ENCODE results near the gene CACNA1F. TPM values are rescaled to one million over a fixed set of nuclear protein-coding genes. Genes with fewer than 3 reads are reported as not detected.
"Not testable (repeated sequence)": the region's sequence is repeated elsewhere in the genome, so short reads cannot be mapped to it uniquely, and the experiment has no call there.

Gene CACNA1F
- polyA plus RNA-seq, 6 donors from 2014 or later: 0.08 to 0.25 (median 0.14) TPM

DNA sequence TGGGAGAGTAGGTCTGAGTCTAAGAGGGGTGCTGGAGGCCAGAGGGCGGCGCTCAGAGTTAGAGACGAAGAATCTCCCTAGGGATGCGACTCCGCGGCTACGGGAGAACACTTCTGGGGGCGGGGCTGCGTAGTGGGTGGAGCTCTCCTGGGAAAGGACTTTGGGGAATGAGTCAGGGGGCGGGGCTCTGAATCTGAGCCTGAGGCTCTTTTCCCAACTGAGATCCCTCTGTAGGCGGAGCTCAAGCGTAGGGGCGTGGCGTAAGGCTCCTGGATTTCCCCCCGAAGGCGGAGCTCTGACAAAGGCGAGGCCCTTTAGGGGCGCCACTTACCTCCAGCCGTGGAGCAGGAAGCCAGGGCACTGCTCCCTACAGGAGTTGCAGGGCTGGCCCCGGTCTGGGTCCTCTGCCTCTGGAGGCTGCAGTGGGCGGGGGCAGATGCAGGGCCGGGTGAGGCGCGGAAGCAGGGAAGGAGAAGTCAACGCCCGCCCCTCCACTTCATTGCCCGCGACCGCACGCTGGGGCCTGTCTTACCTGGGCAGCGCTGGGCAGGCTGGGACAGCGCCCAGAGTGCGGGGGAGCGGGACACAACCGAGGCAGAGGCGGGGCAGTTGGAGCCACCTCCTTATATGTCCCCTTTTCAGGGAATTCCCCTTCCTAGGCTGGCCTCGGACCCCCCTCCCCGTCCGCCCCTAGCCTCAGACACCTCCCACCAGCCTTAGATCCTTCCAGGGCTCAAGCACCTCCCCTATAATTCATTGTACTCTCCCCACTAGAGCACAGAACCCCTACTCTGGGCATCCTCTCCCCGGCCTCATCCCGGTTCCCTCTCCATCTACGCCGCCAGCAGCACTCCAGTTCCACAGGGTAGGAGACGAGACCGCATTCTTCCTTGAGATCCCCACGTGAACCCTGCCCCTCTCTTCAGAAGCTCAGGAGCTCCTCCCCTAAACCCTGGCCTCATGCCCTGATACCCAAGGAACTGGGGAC, 48.6 kb downstream of the CACNA1F start:
- ATAC-seq (ENCODE audit: low read depth in 2 of 2) (peak; percentile 45 to 53), DNase-seq (peak; percentile 26)
- Mint-ChIP-seq H3K4me3 (peak overlapping the region; percentile 77 to 93 (median 86)), H3K27me3 (no peaks in the 10 kb centered on the region), H3K36me3 (peaks cover 0 to 12% of the 10 kb centered on the region in 2 donors), H3K9me3 (no peaks in the 10 kb centered on the region), H3K27ac (peak overlapping the region in 5 of 6 donors; percentile 47 to 91 (median 76)), H3K4me1 (peaks cover 23 to 33% (median 27%) of the 10 kb centered on the region in 3 donors)

DNA sequence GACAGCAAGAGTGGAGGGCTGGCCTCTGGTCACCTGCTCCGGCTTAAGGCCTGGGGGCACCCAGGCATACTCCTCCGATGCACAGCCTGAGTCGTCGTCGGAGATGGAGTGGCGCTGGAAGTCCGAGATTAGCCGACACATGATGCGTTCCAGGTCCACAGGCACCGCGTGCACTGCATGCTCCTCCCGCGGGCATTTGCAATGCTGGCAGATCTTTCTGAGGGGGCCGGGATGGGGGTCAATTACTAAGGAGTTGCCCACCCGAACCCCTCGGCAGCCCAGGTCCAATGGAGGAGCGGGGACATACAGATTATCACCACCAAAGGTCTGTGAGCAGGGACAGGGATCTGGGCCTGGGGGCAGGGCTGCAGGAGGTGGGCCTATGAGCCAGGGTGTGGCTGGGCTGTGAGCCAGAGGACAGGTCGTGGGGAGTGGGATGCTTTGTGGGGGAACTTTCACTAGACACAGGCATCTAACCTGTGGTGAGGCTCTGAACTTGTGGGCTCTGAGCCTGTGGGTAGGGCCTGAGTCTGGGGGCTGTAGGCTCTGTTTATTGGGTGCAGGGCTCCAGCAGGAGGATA, 49.3 kb downstream of the CACNA1F start:
- ATAC-seq (ENCODE audit: low read depth in 2 of 2): no peak
- H3K36me3 Mint-ChIP-seq: peaks cover 0 to 12% of the 10 kb centered on the region in 2 donors
- DNase-seq: no peak
- peak overlapping the region in 5 of 6 donors; percentile 28 to 83 (median 47) for H3K27ac Mint-ChIP-seq
- H3K9me3 Mint-ChIP-seq: peaks cover 0 to 2% (median 0%) of the 10 kb centered on the region in 7 donors
- H3K4me1 Mint-ChIP-seq: peaks cover 20 to 32% (median 23%) of the 10 kb centered on the region in 3 donors
- H3K4me3 Mint-ChIP-seq: peak overlapping the region in 6 of 8 donors; percentile 41 to 93 (median 78)
- H3K27me3 Mint-ChIP-seq: no peaks in the 10 kb centered on the region

DNA sequence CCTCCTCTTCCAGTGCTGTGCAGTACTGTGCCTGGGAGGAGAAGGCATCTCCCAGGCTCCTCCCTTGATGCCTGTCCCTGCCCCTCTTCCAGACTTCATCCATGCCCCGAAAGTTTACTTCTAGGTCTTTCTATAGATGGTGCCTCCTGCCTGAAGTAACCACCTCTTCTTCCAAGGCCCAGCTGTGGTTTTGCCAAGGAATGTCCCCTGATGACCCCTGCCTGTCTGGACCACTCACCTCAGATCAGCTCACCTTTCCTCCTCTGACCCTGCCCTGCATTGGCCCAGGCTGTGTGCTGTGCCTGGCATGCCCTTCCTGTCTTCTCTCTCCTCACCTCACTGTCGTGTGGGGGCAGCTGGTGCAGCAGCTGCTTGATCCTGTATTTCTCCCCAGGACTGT, 53.8 kb downstream of the CACNA1F start:
- Mint-ChIP-seq H3K27ac (peak overlapping the region in 4 of 6 donors; percentile 14 to 48 (median 30)), H3K9me3 (peaks cover 0 to 4% (median 0%) of the 10 kb centered on the region in 7 donors), H3K4me1 (peaks cover 18 to 26% (median 23%) of the 10 kb centered on the region in 3 donors)

GRCh38 chrX:49178537-49178936, 54.6 kb downstream of the CACNA1F start:
- H3K9me3 Mint-ChIP-seq: peaks cover 0 to 4% (median 0%) of the 10 kb centered on the region in 7 donors

More for the DNA sequence above, 53.8 kb downstream of the CACNA1F start:
- Mint-ChIP-seq H3K27me3 (no peaks in the 10 kb centered on the region), H3K4me3 (no peak overlapping the region), H3K36me3 (peaks cover 0 to 36% of the 10 kb centered on the region in 2 donors)
- no peak for DNase-seq
- ATAC-seq (ENCODE audit: low read depth in 2 of 2): no peak

GRCh38 chrX:49177873-49178480, 55.2 kb downstream of the CACNA1F start:
- peaks cover 0 to 4% (median 0%) of the 10 kb centered on the region in 7 donors for H3K9me3 Mint-ChIP-seq

More at GRCh38 chrX:49178537-49178936, 54.6 kb downstream of the CACNA1F start:
- Mint-ChIP-seq H3K27ac (peak overlapping the region in 1 of 6 donors; percentile 54), H3K4me3 (no peak overlapping the region), H3K27me3 (no peaks in the 10 kb centered on the region), H3K4me1 (peaks cover 14 to 20% (median 20%) of the 10 kb centered on the region in 3 donors), H3K36me3 (peaks cover 0 to 36% of the 10 kb centered on the region in 2 donors)
- DNase-seq (no peak), ATAC-seq (ENCODE audit: low read depth in 2 of 2) (no peak)

GRCh38 chrX:49177338-49177833, 55.8 kb downstream of the CACNA1F start:
- peaks cover 21 to 29% (median 25%) of the 10 kb centered on the region in 3 donors for H3K4me1 Mint-ChIP-seq
- ATAC-seq (ENCODE audit: low read depth in 2 of 2): peak; percentile 46 to 56
- H3K4me3 Mint-ChIP-seq: no peak overlapping the region
- no peak for DNase-seq
- H3K27me3 Mint-ChIP-seq: no peaks in the 10 kb centered on the region
- peaks cover 0 to 36% of the 10 kb centered on the region in 2 donors for H3K36me3 Mint-ChIP-seq
- peak overlapping the region in 3 of 6 donors; percentile 9 to 89 (median 47) for H3K27ac Mint-ChIP-seq
- H3K9me3 Mint-ChIP-seq: peaks cover 0 to 5% (median 0%) of the 10 kb centered on the region in 7 donors

More at GRCh38 chrX:49177873-49178480, 55.2 kb downstream of the CACNA1F start:
- Mint-ChIP-seq H3K27me3 (no peaks in the 10 kb centered on the region), H3K4me3 (no peak overlapping the region), H3K36me3 (peaks cover 0 to 36% of the 10 kb centered on the region in 2 donors), H3K27ac (peak overlapping the region in 1 of 6 donors; percentile 89), H3K4me1 (peaks cover 19 to 24% (median 23%) of the 10 kb centered on the region in 3 donors)
- DNase-seq: no peak
- ATAC-seq (ENCODE audit: low read depth in 2 of 2): no peak

DNA sequence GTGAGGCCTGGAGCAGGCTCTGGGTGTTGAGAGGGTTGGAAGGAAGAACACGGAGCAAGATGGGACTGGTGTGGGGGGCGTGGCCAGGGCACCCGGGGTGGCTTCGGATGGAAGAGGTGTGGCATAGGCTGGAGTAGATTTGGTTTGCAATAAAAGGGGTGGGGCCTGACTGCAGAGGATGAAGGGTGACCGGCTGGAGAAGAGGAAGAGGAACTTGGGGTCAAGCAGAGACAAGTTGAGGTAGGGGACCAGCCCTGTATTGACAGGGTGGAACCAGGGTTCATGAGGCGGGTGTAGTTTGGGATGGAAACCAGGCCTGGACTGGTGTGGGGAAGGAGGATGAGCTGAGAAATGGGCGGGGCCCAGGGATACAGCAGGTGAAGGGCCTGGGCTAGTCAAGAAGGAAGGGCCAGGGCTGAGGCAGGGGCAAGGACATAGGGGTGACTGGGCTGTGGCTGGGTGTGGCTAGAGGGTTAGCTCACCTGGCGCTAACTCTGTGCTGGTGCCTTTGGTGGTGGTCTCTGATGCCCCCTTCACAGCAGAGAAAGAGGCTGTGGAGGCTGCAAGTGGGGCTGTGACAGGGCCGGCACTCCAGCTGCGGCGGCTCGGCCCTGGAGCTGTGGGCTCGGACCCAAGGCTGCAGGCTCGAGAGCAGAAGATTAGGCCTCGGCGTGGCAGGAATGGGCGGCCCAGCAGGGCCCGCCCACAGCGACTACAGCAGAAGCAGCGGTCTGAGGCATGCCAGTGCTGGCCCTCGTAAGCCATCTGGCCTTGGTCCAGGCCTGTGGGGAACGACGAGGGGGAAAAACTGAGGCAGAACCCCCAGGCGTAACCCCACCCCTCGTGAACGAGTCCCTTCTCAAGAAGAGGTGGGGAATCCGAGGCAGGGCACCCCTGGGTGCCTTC, 56.5 kb downstream of the CACNA1F start:
- H3K36me3 Mint-ChIP-seq: peaks cover 0 to 36% of the 10 kb centered on the region in 2 donors
- H3K4me1 Mint-ChIP-seq: peaks cover 20 to 29% (median 25%) of the 10 kb centered on the region in 3 donors
- peak overlapping the region in 2 of 8 donors; percentile 47 to 63 for H3K4me3 Mint-ChIP-seq
- DNase-seq: no peak
- no peak for ATAC-seq (ENCODE audit: low read depth in 2 of 2)
- no peaks in the 10 kb centered on the region for H3K27me3 Mint-ChIP-seq
- H3K9me3 Mint-ChIP-seq: peaks cover 0 to 5% (median 0%) of the 10 kb centered on the region in 7 donors
- peak overlapping the region in 3 of 6 donors; percentile 70 to 95 (median 88) for H3K27ac Mint-ChIP-seq

DNA sequence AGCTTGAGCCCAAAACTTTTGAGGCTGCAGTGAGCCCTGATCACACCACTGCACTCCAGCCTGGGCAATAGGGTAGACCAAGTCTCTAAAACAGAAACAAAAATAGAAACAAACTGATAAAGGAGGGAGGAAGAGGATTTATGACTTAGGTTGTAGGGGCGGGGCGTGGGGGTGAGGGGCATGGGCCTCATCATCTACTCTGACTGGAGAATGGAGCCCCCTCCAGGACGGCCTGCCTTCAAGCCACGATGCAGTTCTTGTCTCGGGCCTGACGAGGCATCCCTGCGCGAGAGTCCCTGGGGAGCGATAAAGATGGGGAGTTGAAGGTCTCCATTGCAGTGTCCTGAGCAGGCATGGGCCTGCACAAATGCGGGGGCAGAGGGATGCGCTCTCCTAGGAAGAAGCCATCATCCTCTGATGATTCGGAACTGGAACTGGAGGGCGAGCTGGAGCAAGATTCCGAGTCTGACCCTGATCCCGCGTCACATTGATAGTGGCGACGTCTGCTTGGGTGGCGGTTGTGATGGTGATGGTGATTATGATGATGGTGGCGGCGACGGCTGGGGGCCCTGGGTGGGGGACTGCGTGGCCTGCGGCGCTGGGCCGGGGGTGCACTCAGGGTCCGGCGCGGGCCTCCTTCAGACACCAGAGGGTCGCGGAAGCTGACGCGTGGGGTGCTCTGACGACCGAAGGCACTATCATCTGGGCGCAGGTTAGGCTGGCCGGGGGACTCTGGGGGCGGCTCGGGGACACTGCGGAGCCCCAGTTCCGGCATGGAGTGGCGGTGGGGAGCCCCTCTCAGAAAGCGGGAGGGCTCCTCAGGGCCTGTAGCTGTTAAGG, 57.5 kb downstream of the CACNA1F start:
- H3K4me3 Mint-ChIP-seq: peak overlapping the region in 1 of 8 donors; percentile 72
- H3K36me3 Mint-ChIP-seq: peaks cover 0 to 31% of the 10 kb centered on the region in 2 donors
- peak overlapping the region in 3 of 6 donors; percentile 47 to 95 (median 74) for H3K27ac Mint-ChIP-seq
- no peaks in the 10 kb centered on the region for H3K27me3 Mint-ChIP-seq
- H3K4me1 Mint-ChIP-seq: peaks cover 20 to 29% (median 25%) of the 10 kb centered on the region in 3 donors
- ATAC-seq (ENCODE audit: low read depth in 2 of 2) (no peak), DNase-seq (no peak)
- H3K9me3 Mint-ChIP-seq: peaks cover 0 to 5% (median 0%) of the 10 kb centered on the region in 7 donors

DNA sequence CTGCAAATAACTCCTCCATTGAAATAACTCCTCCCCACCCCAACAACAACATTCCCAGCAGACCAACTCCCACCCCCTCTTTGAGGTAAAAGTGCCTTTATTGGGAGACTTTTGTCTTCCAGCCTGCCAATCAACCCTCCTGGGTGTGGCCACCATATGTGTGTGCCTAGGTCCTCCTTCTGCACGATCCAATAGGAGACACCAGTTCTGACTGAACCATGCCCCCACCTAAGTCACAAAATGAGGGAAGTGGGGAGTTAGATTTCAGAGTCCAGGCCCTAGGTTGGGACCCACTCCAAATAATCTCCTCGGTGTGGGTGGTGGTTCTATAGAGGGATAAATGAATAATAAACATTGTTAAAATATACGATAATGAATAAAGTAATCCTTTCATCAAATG, 58.4 kb downstream of the CACNA1F start:
- Mint-ChIP-seq H3K36me3 (peaks cover 0 to 25% of the 10 kb centered on the region in 2 donors), H3K4me3 (peak overlapping the region in 1 of 8 donors; percentile 85), H3K27ac (peak overlapping the region in 5 of 6 donors; percentile 33 to 81 (median 56)), H3K9me3 (peaks cover 0 to 5% (median 0%) of the 10 kb centered on the region in 7 donors), H3K4me1 (peaks cover 20 to 29% (median 26%) of the 10 kb centered on the region in 3 donors), H3K27me3 (no peaks in the 10 kb centered on the region)
- DNase-seq: no peak
- ATAC-seq (ENCODE audit: low read depth in 2 of 2): no peak

DNA sequence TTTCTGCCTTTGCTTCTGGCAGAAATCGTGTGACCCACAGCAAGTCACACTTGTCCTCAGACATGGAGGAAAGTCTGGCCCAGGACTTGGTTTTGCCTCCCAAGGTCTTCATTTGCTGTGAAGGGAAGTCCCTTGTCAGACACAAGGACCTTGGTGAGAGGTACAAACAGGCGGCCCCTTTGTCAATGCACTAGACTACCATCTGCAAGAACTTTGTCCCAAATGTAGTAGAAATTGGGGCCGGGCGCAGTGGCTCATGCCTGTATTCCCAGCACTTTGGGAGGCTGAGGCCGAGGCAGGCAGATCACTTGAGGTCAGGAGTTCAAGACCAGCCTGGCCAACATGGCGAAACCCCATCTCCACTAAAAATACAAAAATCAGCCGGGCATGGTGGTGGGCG, 59.6 kb downstream of the CACNA1F start:
- H3K27ac Mint-ChIP-seq: peak overlapping the region in 3 of 6 donors; percentile 84 to 95 (median 94)
- H3K27me3 Mint-ChIP-seq; H3K9me3 Mint-ChIP-seq; DNase-seq; ATAC-seq (ENCODE audit: low read depth in 2 of 2): not testable (repeated sequence)
- H3K36me3 Mint-ChIP-seq: peaks cover 0 to 25% of the 10 kb centered on the region in 2 donors
- H3K4me1 Mint-ChIP-seq: peaks cover 24 to 34% (median 33%) of the 10 kb centered on the region in 3 donors
- H3K4me3 Mint-ChIP-seq: peak overlapping the region; percentile 83 to 94 (median 88)

- peaks cover 26 to 46% (median 36%) of the 10 kb centered on the region in 3 donors for H3K4me1 Mint-ChIP-seq
These were observed 60.8 kb downstream of the CACNA1F start for GRCh38 chrX:49172280-49172780.

More at GRCh38 chrX:49172280-49172780, 60.8 kb downstream of the CACNA1F start:
- peak overlapping the region; percentile 84 to 95 (median 92) for H3K27ac Mint-ChIP-seq
- peaks cover 0 to 5% (median 0%) of the 10 kb centered on the region in 7 donors for H3K9me3 Mint-ChIP-seq
- H3K36me3 Mint-ChIP-seq: peaks cover 0 to 25% of the 10 kb centered on the region in 2 donors
- ATAC-seq (ENCODE audit: low read depth in 2 of 2): peak; percentile 75 to 76
- H3K4me3 Mint-ChIP-seq: peak overlapping the region; percentile 83 to 94 (median 88)
- DNase-seq: peak; percentile 67
- no peaks in the 10 kb centered on the region for H3K27me3 Mint-ChIP-seq

Measured in naive B cell (primary cell).